Measurements from ENCODE around the gene TCHHL1.

The TCHHL1 gene

GRCh38 chr1:152050886-152051675 lies 37.8 kb downstream of the TCHHL1 start:
- H3K9ac ChIP-seq (ENCODE audit: low read length) = no peak overlapping the region
- H3K4me1 ChIP-seq (ENCODE audit: control insufficient read depth, insufficient read depth, low read length) = peaks cover 17% of the 10 kb centered on the region
- H3K36me3 ChIP-seq (ENCODE audit: control insufficient read depth, insufficient read depth, low read length) = no peaks in the 10 kb centered on the region
- H3K4me3 ChIP-seq (ENCODE audit: low read depth, low read length) = no peak overlapping the region
- H3K27me3 ChIP-seq (ENCODE audit: control insufficient read depth, insufficient read depth, low read length) = peaks cover 10% of the 10 kb centered on the region
- H3K9me3 ChIP-seq (ENCODE audit: control insufficient read depth, insufficient read depth, low read depth, low read length) = no peaks in the 10 kb centered on the region
- H3K27ac ChIP-seq (ENCODE audit: low read depth, low read length) = no peak overlapping the region

GRCh38 chr1:152049291-152050083 lies 39.4 kb downstream of the TCHHL1 start:
- H3K27me3 ChIP-seq (ENCODE audit: control insufficient read depth, insufficient read depth, low read length) = peaks cover 10% of the 10 kb centered on the region
- H3K27ac ChIP-seq (ENCODE audit: low read depth, low read length) = no peak overlapping the region
- H3K36me3 ChIP-seq (ENCODE audit: control insufficient read depth, insufficient read depth, low read length) = no peaks in the 10 kb centered on the region
- H3K4me3 ChIP-seq (ENCODE audit: low read depth, low read length) = no peak overlapping the region
- H3K9ac ChIP-seq (ENCODE audit: low read length) = no peak overlapping the region
- no peaks in the 10 kb centered on the region for H3K9me3 ChIP-seq (ENCODE audit: control insufficient read depth, insufficient read depth, low read depth, low read length)
- peaks cover 28% of the 10 kb centered on the region for H3K4me1 ChIP-seq (ENCODE audit: control insufficient read depth, insufficient read depth, low read length)

- H3K9ac ChIP-seq (ENCODE audit: low read length) = peak overlapping the region; percentile 76
- H3K4me3 ChIP-seq (ENCODE audit: low read depth, low read length) = peak overlapping the region; percentile 34
- peaks cover 38% of the 10 kb centered on the region for H3K4me1 ChIP-seq (ENCODE audit: control insufficient read depth, insufficient read depth, low read length)
- H3K36me3 ChIP-seq (ENCODE audit: control insufficient read depth, insufficient read depth, low read length) = no peaks in the 10 kb centered on the region
- H3K27me3 ChIP-seq (ENCODE audit: control insufficient read depth, insufficient read depth, low read length) = peaks cover 8% of the 10 kb centered on the region
- H3K9me3 ChIP-seq (ENCODE audit: control insufficient read depth, insufficient read depth, low read depth, low read length) = no peaks in the 10 kb centered on the region
- H3K27ac ChIP-seq (ENCODE audit: low read depth, low read length) = peak overlapping the region; percentile 82; the same call in 1 of the 2 replicates
Observed at GRCh38 chr1:152048416-152049009, 40.4 kb downstream of the TCHHL1 start.

- Histone ChIP-seq H3K36me3 (ENCODE audit: control insufficient read depth, insufficient read depth, low read length) (no peaks in the 10 kb centered on the region), H3K9ac (ENCODE audit: low read length) (peak overlapping the region; percentile 76), H3K27me3 (ENCODE audit: control insufficient read depth, insufficient read depth, low read length) (peaks cover 2% of the 10 kb centered on the region), H3K27ac (ENCODE audit: low read depth, low read length) (peak overlapping the region; percentile 82), H3K9me3 (ENCODE audit: control insufficient read depth, insufficient read depth, low read depth, low read length) (no peaks in the 10 kb centered on the region), H3K4me3 (ENCODE audit: low read depth, low read length) (peak overlapping the region; percentile 34), H3K4me1 (ENCODE audit: control insufficient read depth, insufficient read depth, low read length) (peaks cover 45% of the 10 kb centered on the region)
Observed at GRCh38 chr1:152047730-152048415, 41.0 kb downstream of the TCHHL1 start.

GRCh38 chr1:152047413-152047729 lies 41.5 kb downstream of the TCHHL1 start:
- H3K27ac ChIP-seq (ENCODE audit: low read depth, low read length) = peak overlapping the region; percentile 82
- no peaks in the 10 kb centered on the region for H3K36me3 ChIP-seq (ENCODE audit: control insufficient read depth, insufficient read depth, low read length)
- H3K4me3 ChIP-seq (ENCODE audit: low read depth, low read length) = peak overlapping the region; percentile 34; the same call in 1 of the 2 replicates
- H3K4me1 ChIP-seq (ENCODE audit: control insufficient read depth, insufficient read depth, low read length) = peaks cover 45% of the 10 kb centered on the region
- H3K9ac ChIP-seq (ENCODE audit: low read length) = peak overlapping the region; percentile 76
- no peaks in the 10 kb centered on the region for H3K9me3 ChIP-seq (ENCODE audit: control insufficient read depth, insufficient read depth, low read depth, low read length)
- peaks cover 5% of the 10 kb centered on the region for H3K27me3 ChIP-seq (ENCODE audit: control insufficient read depth, insufficient read depth, low read length)

GRCh38 chr1:152044386-152044785 lies 44.5 kb downstream of the TCHHL1 start:
- Histone ChIP-seq H3K27ac (ENCODE audit: low read depth, low read length) (no peak overlapping the region), H3K4me1 (ENCODE audit: control insufficient read depth, insufficient read depth, low read length) (peaks cover 45% of the 10 kb centered on the region), H3K36me3 (ENCODE audit: control insufficient read depth, insufficient read depth, low read length) (no peaks in the 10 kb centered on the region), H3K4me3 (ENCODE audit: low read depth, low read length) (no peak overlapping the region), H3K9me3 (ENCODE audit: control insufficient read depth, insufficient read depth, low read depth, low read length) (no peaks in the 10 kb centered on the region), H3K9ac (ENCODE audit: low read length) (no peak overlapping the region), H3K27me3 (ENCODE audit: control insufficient read depth, insufficient read depth, low read length) (peaks cover 9% of the 10 kb centered on the region)

GRCh38 chr1:152043870-152044269 lies 45.0 kb downstream of the TCHHL1 start:
- peak overlapping the region; percentile 70; the same call in 1 of the 2 replicates for H3K27ac ChIP-seq (ENCODE audit: low read depth, low read length)
- peaks cover 9% of the 10 kb centered on the region for H3K27me3 ChIP-seq (ENCODE audit: control insufficient read depth, insufficient read depth, low read length)
- H3K36me3 ChIP-seq (ENCODE audit: control insufficient read depth, insufficient read depth, low read length) = no peaks in the 10 kb centered on the region
- no peak overlapping the region for H3K4me3 ChIP-seq (ENCODE audit: low read depth, low read length)
- H3K4me1 ChIP-seq (ENCODE audit: control insufficient read depth, insufficient read depth, low read length) = peaks cover 44% of the 10 kb centered on the region
- no peaks in the 10 kb centered on the region for H3K9me3 ChIP-seq (ENCODE audit: control insufficient read depth, insufficient read depth, low read depth, low read length)
- no peak overlapping the region for H3K9ac ChIP-seq (ENCODE audit: low read length)

- Histone ChIP-seq H3K27me3 (ENCODE audit: control insufficient read depth, insufficient read depth, low read length) (peaks cover 9% of the 10 kb centered on the region), H3K9me3 (ENCODE audit: control insufficient read depth, insufficient read depth, low read depth, low read length) (no peaks in the 10 kb centered on the region), H3K27ac (ENCODE audit: low read depth, low read length) (no peak overlapping the region)
Observed at GRCh38 chr1:152042030-152042429, 46.8 kb downstream of the TCHHL1 start.

GRCh38 chr1:152039886-152040285 lies 49.0 kb downstream of the TCHHL1 start:
- Histone ChIP-seq H3K27ac (ENCODE audit: low read depth, low read length) (no peak overlapping the region), H3K4me1 (ENCODE audit: control insufficient read depth, insufficient read depth, low read length) (peaks cover 29% of the 10 kb centered on the region), H3K9me3 (ENCODE audit: control insufficient read depth, insufficient read depth, low read depth, low read length) (no peaks in the 10 kb centered on the region), H3K27me3 (ENCODE audit: control insufficient read depth, insufficient read depth, low read length) (peaks cover 9% of the 10 kb centered on the region), H3K4me3 (ENCODE audit: low read depth, low read length) (no peak overlapping the region), H3K9ac (ENCODE audit: low read length) (no peak overlapping the region), H3K36me3 (ENCODE audit: control insufficient read depth, insufficient read depth, low read length) (no peaks in the 10 kb centered on the region)

More at GRCh38 chr1:152042030-152042429, 46.8 kb downstream of the TCHHL1 start:
- peaks cover 29% of the 10 kb centered on the region for H3K4me1 ChIP-seq (ENCODE audit: control insufficient read depth, insufficient read depth, low read length)
- no peak overlapping the region for H3K9ac ChIP-seq (ENCODE audit: low read length)
- no peak overlapping the region for H3K4me3 ChIP-seq (ENCODE audit: low read depth, low read length)
- H3K36me3 ChIP-seq (ENCODE audit: control insufficient read depth, insufficient read depth, low read length) = no peaks in the 10 kb centered on the region

GRCh38 chr1:152039461-152039860 lies 49.4 kb downstream of the TCHHL1 start:
- Histone ChIP-seq H3K9ac (ENCODE audit: low read length) (no peak overlapping the region), H3K27me3 (ENCODE audit: control insufficient read depth, insufficient read depth, low read length) (peaks cover 9% of the 10 kb centered on the region), H3K4me1 (ENCODE audit: control insufficient read depth, insufficient read depth, low read length) (peaks cover 28% of the 10 kb centered on the region), H3K9me3 (ENCODE audit: control insufficient read depth, insufficient read depth, low read depth, low read length) (no peaks in the 10 kb centered on the region), H3K4me3 (ENCODE audit: low read depth, low read length) (no peak overlapping the region), H3K36me3 (ENCODE audit: control insufficient read depth, insufficient read depth, low read length) (no peaks in the 10 kb centered on the region), H3K27ac (ENCODE audit: low read depth, low read length) (no peak overlapping the region)
